ENCODE results near the gene GIT1. TPM values are rescaled to one million over a fixed set of nuclear protein-coding genes. Genes with fewer than 3 reads are reported as not detected.

GIT1 gene
- total and polyA plus RNA-seq, 3 donors from 2014 or later: 156 to 220 (median 169) TPM

- H3K27ac ChIP-seq: no peak overlapping the region
- WGBS, 2 donors: 94% methylated on average over 2 of the region's 2 CpGs
- H3K27me3 ChIP-seq: no peaks in the 10 kb centered on the region
- no peaks in the 10 kb centered on the region for H3K4me1 ChIP-seq
- no peaks in the 10 kb centered on the region for H3K9me3 ChIP-seq
- intact Hi-C loops (cut with DNase I; ENCODE audit: low total_unique reads): loop anchor here (5.0 kb wide), 1 partner anchor 149 kb away; no protein-coding TSS in a partner anchor
- TF ChIP-seq, protein P1, sequence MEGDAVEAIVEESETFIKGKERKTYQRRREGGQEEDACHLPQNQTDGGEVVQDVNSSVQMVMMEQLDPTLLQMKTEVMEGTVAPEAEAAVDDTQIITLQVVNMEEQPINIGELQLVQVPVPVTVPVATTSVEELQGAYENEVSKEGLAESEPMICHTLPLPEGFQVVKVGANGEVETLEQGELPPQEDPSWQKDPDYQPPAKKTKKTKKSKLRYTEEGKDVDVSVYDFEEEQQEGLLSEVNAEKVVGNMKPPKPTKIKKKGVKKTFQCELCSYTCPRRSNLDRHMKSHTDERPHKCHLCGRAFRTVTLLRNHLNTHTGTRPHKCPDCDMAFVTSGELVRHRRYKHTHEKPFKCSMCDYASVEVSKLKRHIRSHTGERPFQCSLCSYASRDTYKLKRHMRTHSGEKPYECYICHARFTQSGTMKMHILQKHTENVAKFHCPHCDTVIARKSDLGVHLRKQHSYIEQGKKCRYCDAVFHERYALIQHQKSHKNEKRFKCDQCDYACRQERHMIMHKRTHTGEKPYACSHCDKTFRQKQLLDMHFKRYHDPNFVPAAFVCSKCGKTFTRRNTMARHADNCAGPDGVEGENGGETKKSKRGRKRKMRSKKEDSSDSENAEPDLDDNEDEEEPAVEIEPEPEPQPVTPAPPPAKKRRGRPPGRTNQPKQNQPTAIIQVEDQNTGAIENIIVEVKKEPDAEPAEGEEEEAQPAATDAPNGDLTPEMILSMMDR (IDR thresholded peaks at IDR 0.05): no peak
- no peak for TF ChIP-seq POLR2A (IDR thresholded peaks at IDR 0.05)
- H3K4me3 ChIP-seq: no peak overlapping the region
- H3K36me3 ChIP-seq (ENCODE audit: low read depth, missing control alignments): no peaks in the 10 kb centered on the region
- no peak for DNase-seq
These were observed 39.2 kb upstream of the GIT1 start for GRCh38 chr17:29628644-29629043.

GRCh38 chr17:29627951-29628350, 38.5 kb upstream of the GIT1 start:
- intact Hi-C loops (cut with DNase I; ENCODE audit: low total_unique reads): loop anchor here (5.0 kb wide), 1 partner anchor 149 kb away; no protein-coding TSS in a partner anchor
- H3K36me3 ChIP-seq (ENCODE audit: low read depth, missing control alignments): no peaks in the 10 kb centered on the region
- no peaks in the 10 kb centered on the region for H3K4me1 ChIP-seq
- TF ChIP-seq, protein P1 (IDR thresholded peaks at IDR 0.05): no peak
- no peak for TF ChIP-seq POLR2A (IDR thresholded peaks at IDR 0.05)
- DNase-seq: no peak
- H3K27me3 ChIP-seq: no peaks in the 10 kb centered on the region
- H3K9me3 ChIP-seq: no peaks in the 10 kb centered on the region
- H3K27ac ChIP-seq: no peak overlapping the region
- 93 to 95% methylated on average over 1 of the region's 1 CpG for WGBS, 2 donors
- no peak overlapping the region for H3K4me3 ChIP-seq

GRCh38 chr17:29625037-29625750, 35.7 kb upstream of the GIT1 start:
- H3K27ac ChIP-seq: no peak overlapping the region
- H3K36me3 ChIP-seq (ENCODE audit: low read depth, missing control alignments): no peaks in the 10 kb centered on the region
- no peaks in the 10 kb centered on the region for H3K4me1 ChIP-seq
- WGBS, 2 donors: 81 to 83% methylated on average over 8 of the region's 8 CpGs
- no peak for DNase-seq
- TF ChIP-seq, protein P1 (IDR thresholded peaks at IDR 0.05): no peak
- H3K4me3 ChIP-seq: no peak overlapping the region
- H3K27me3 ChIP-seq: no peaks in the 10 kb centered on the region
- intact Hi-C loops (cut with DNase I; ENCODE audit: low total_unique reads): loop anchor here (5.0 kb wide), 1 partner anchor 152 kb away; no protein-coding TSS in a partner anchor
- no peaks in the 10 kb centered on the region for H3K9me3 ChIP-seq

DNA sequence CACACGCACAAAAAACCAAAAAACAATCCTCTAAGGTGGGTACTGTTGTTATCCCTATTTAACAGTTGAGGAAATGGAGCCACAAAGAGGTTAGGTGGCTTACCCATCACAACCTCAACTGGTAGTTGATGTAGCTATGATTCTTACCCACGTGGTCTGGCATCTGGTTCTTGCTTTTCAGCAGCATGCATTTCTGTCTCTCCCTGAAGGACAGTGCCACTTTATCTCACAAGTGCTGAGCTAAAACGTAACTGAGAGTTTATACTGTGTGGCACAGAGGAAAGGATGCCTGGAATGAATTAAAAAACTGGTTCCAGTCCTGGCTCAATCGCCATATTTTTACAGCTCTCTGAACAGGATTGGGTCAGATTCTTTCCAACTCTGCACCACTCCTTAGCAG, 35.1 kb upstream of the GIT1 start:
- Histone ChIP-seq H3K4me1 (no peaks in the 10 kb centered on the region), H3K36me3 (ENCODE audit: low read depth, missing control alignments) (no peaks in the 10 kb centered on the region), H3K4me3 (no peak overlapping the region), H3K27me3 (no peaks in the 10 kb centered on the region), H3K27ac (no peak overlapping the region), H3K9me3 (no peaks in the 10 kb centered on the region)
- intact Hi-C loops (cut with DNase I; ENCODE audit: low total_unique reads): no loop called here
- 59 to 79% methylated on average over 4 of the region's 4 CpGs for WGBS, 2 donors
- no peak for DNase-seq
- no peak for TF ChIP-seq POLR2A (IDR thresholded peaks at IDR 0.05)
- TF ChIP-seq, protein P1 (IDR thresholded peaks at IDR 0.05): no peak

DNA sequence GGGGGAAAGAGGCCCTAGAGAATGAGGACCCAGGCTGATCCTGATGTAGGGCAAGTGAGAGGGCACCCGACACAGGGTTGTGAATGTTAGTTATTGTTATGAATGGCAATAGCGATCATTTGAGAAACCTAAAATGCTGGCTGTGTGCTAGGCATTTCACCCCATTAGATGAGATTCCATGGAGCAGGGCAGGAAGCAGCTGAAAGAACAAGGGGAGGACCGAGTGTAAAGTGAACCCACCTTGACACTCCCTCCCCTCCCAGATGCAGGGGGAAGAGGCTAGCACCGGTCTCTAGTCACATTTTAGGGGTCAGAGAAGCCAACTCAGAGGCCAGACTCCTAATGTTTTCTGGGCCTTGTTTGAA, 33.8 kb upstream of the GIT1 start:
- H3K27me3 ChIP-seq: no peaks in the 10 kb centered on the region
- H3K4me1 ChIP-seq: no peaks in the 10 kb centered on the region
- DNase-seq: no peak
- no peak overlapping the region for H3K27ac ChIP-seq
- TF ChIP-seq, protein P1 (IDR thresholded peaks at IDR 0.05): no peak
- no peak for TF ChIP-seq POLR2A (IDR thresholded peaks at IDR 0.05)
- no peaks in the 10 kb centered on the region for H3K9me3 ChIP-seq
- no peaks in the 10 kb centered on the region for H3K36me3 ChIP-seq (ENCODE audit: low read depth, missing control alignments)
- H3K4me3 ChIP-seq: peak overlapping the region; percentile 47 to 58
- WGBS, 2 donors: 55 to 57% methylated on average over 4 of the region's 4 CpGs
- intact Hi-C loops (cut with DNase I; ENCODE audit: low total_unique reads): no loop called here

Data from testis (tissue), 3 donors.